GM23338 (cell line): ENCODE measurements around the gene CERS3. TPM values are rescaled to one million over a fixed set of nuclear protein-coding genes. Genes with fewer than 3 reads are reported as not detected.

Experiments used
- ATAC-seq: fragments of 200-7000 bp; cut with Tn5 transposase; 3 replicates; pipeline ENCODE4 v1.9.1; 2020
- DNase-seq: peaks from one replicate; pipeline ENCODE4 v3.0.0-alpha.2; 2015; ENCODE audit warnings: low spot score
- H2AFZ ChIP-seq: fragments of 200-600 bp; sonication (generic); 2 replicates; pipeline ENCODE4 v1.8.0; 2016; ENCODE audit warnings: antibody characterized with exemption, mild to moderate bottlenecking, moderate library complexity
- H3F3A ChIP-seq: fragments of 200-600 bp; sonication (generic); replicated peaks from 2 replicates; pipeline ENCODE4 v1.8.0; 2017; ENCODE audit warnings: antibody characterized with exemption, mixed run types, low read depth
- H3K27ac ChIP-seq: fragments of 200-600 bp; sonication (generic); 2 replicates; pipeline ENCODE4 v1.6.1; 2016; ENCODE audit warnings: low read depth
- H3K27me3 ChIP-seq: fragments of 200-600 bp; sonication (generic); 2 replicates; pipeline ENCODE4 v1.8.0; 2016; ENCODE audit warnings: mild to moderate bottlenecking, mixed run types, moderate library complexity; ENCODE audit not compliant: insufficient read depth
- H3K36me3 ChIP-seq: fragments of 200-600 bp; sonication (generic); 2 replicates; pipeline ENCODE4 v1.8.0; 2016; ENCODE audit warnings: mild to moderate bottlenecking; ENCODE audit not compliant: insufficient read depth
- H3K4me1 ChIP-seq: fragments of 200-600 bp; sonication (generic); 2 replicates; pipeline ENCODE4 v1.8.0; 2016; ENCODE audit warnings: mild to moderate bottlenecking, moderate library complexity; ENCODE audit not compliant: insufficient read depth
- H3K4me2 ChIP-seq: fragments of 200-600 bp; sonication (generic); 2 replicates; pipeline ENCODE4 v1.7.1; 2017; ENCODE audit warnings: mixed run types
- H3K4me3 ChIP-seq: fragments of 200-600 bp; sonication (generic); 2 replicates; pipeline ENCODE4 v1.6.1; 2016; ENCODE audit warnings: mixed run types
- H3K79me2 ChIP-seq: fragments of 200-600 bp; sonication (generic); replicated peaks from 2 replicates; pipeline ENCODE4 v1.8.0; 2017; ENCODE audit warnings: mild to moderate bottlenecking; ENCODE audit not compliant: insufficient read depth
- H3K9me2 ChIP-seq: fragments of 200-600 bp; sonication (generic); 2 replicates; pipeline ENCODE4 v1.8.0; 2017; ENCODE audit not compliant: insufficient read depth
- H4K20me1 ChIP-seq: fragments of 200-600 bp; sonication (generic); replicated peaks from 2 replicates; pipeline ENCODE4 v1.8.0; 2017; ENCODE audit warnings: mild to moderate bottlenecking; ENCODE audit not compliant: insufficient read depth
- H3K27ac Mint-ChIP-seq: 2 replicates; pipeline ENCODE4 v1.8.0; 2020; ENCODE audit warnings: inconsistent platforms, mild to moderate bottlenecking, moderate library complexity, mixed read lengths
- H3K27me3 Mint-ChIP-seq: 3 replicates; pipeline ENCODE4 v1.8.0; 2022; ENCODE audit warnings: low read depth, mild to moderate bottlenecking, moderate library complexity, mixed read lengths, inconsistent platforms; ENCODE audit not compliant: insufficient read depth, poor library complexity
- H3K36me3 Mint-ChIP-seq: 3 replicates; pipeline ENCODE4 v1.8.0; 2021; ENCODE audit warnings: low read depth, mild to moderate bottlenecking, inconsistent platforms, moderate library complexity, mixed read lengths
- H3K4me1 Mint-ChIP-seq: 3 replicates; pipeline ENCODE4 v1.8.0; 2020; ENCODE audit warnings: mild to moderate bottlenecking, inconsistent platforms, mixed read lengths
- H3K4me3 Mint-ChIP-seq: 3 replicates; pipeline ENCODE4 v1.8.0; 2021; ENCODE audit warnings: moderate library complexity, mild to moderate bottlenecking, inconsistent platforms, mixed read lengths
- H3K9me3 Mint-ChIP-seq: 3 replicates; pipeline ENCODE4 v1.8.0; 2020; ENCODE audit warnings: moderate library complexity, mild to moderate bottlenecking, inconsistent platforms, mixed read lengths
- CREB1 ChIP-seq: fragments of 250-450 bp; sonication (Bioruptor Pico); IDR thresholded peaks from 2 replicates; pipeline ENCODE4 v1.5.0; 2020; ENCODE audit warnings: low read depth, mild to moderate bottlenecking, moderate library complexity
- ETS1 ChIP-seq: IDR thresholded peaks from 2 replicates; pipeline ENCODE4 v1.6.1; 2016; ENCODE audit warnings: antibody characterized with exemption
- EZH2 ChIP-seq: fragments of 200-600 bp; sonication (generic); IDR thresholded peaks from one replicate; pipeline ENCODE4 v1.8.0; 2017; ENCODE audit warnings: antibody characterized with exemption, mild to moderate bottlenecking, low read depth; ENCODE audit not compliant: unreplicated experiment
- EZH2phosphoT487 ChIP-seq: fragments of 200-600 bp; sonication (generic); IDR thresholded peaks from one replicate; pipeline ENCODE4 v1.8.1; 2018; ENCODE audit warnings: antibody characterized with exemption; ENCODE audit not compliant: unreplicated experiment
- NANOG ChIP-seq: IDR thresholded peaks from 2 replicates; pipeline ENCODE4 v1.6.1; 2016; ENCODE audit warnings: antibody characterized with exemption, borderline replicate concordance
- POLR2AphosphoS5 ChIP-seq: IDR thresholded peaks from 2 replicates; pipeline ENCODE4 v1.6.1; 2016; ENCODE audit warnings: antibody characterized with exemption, low read depth
- REST ChIP-seq: IDR thresholded peaks from one replicate; pipeline ENCODE4 v1.6.1; 2018; ENCODE audit warnings: antibody characterized with exemption; ENCODE audit not compliant: unreplicated experiment
- STAT1 ChIP-seq: IDR thresholded peaks from one replicate; pipeline ENCODE4 v1.6.1; 2016; ENCODE audit warnings: antibody characterized with exemption; ENCODE audit not compliant: unreplicated experiment
- ZNF114 ChIP-seq: fragments of 250-450 bp; sonication (Bioruptor Pico); IDR thresholded peaks from 2 replicates; pipeline ENCODE4 v1.5.0; 2020; ENCODE audit warnings: mild to moderate bottlenecking, moderate library complexity
- ZNF331 ChIP-seq: fragments of 250-450 bp; sonication (Bioruptor Pico); IDR thresholded peaks from 2 replicates; pipeline ENCODE4 v1.5.0; 2020; ENCODE audit warnings: low read depth, mild to moderate bottlenecking, moderate library complexity
- polyA plus RNA-seq: library from polyadenylated mRNA; unstranded; fragments of >200 nt; fragmentation: Nextera tagmentation; extraction: Ambion mirVana; gene quantifications from 2 replicates; pipeline ENCODE4 v1.2.1, GENCODE V29; 2016
- total RNA-seq: library from RNA; depleted of rRNA; stranded (reverse); fragments of >200 nt; shearing (Covaris generic); gene quantifications from 2 replicates; pipeline ENCODE4 v1.2.3, GENCODE V29; 2014
- TF ChIP-seq, protein P1 (sequence below), 2 experiments: fragments of 200-600 bp in 1 of 2; sonication (generic) in 1 of 2; conservative IDR thresholded peaks; 2 replicates each; pipeline versions ENCODE4 v1.5.1 to v1.6.1; 2016 to 2017; ENCODE audit warnings: antibody characterized with exemption in 2 of 2, low read depth in 2 of 2, mild to moderate bottlenecking in 2 of 2, moderate library complexity in 1 of 2

The CERS3 gene
- total and polyA plus RNA-seq, 2 experiments from 2014 or later: 1.8 to 2.2 TPM

DNA sequence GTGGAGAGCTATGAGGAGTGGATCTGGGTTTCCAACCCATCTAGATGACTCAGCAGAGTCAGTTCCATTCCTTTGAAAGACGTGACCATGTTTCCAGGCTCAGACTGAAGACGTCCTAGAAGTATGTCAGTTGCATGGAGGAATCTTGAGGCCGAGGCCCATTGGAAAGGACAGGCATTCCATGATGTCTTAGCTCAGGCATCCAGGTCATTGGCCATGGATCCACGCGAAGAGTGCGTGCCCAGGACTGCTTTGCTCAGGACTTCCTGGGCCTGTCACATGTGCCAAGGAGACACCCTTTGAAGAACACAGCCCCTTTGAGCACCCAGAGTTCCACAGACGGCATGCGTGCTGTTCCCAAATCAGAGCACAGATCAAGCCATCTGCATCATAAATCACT, 94.7 kb downstream of the CERS3 start (continued):
- no peak for TF ChIP-seq ZNF331 (CRISPR knock-in tag)
- TF ChIP-seq ZNF114: no peak
- TF ChIP-seq EZH2: no peak

GRCh38 chr15:100433304-100433703, 95.4 kb downstream of the CERS3 start:
- no peak for TF ChIP-seq EZH2
- peaks cover 10% of the 10 kb centered on the region for H3K27me3 Mint-ChIP-seq
- H3K4me1 Mint-ChIP-seq: peaks cover 7% of the 10 kb centered on the region
- Histone ChIP-seq H4K20me1 (no peaks in the 10 kb centered on the region), H3F3A (no peaks in the 10 kb centered on the region), H3K27me3 (no peaks in the 10 kb centered on the region), H2AFZ (no peak overlapping the region), H3K27ac (no peak overlapping the region), H3K9me2 (0 out of 2 replicates have a peak, but pooled peaks cover 5% of the 10 kb centered on the region), H3K4me3 (no peak overlapping the region), H3K79me2 (no peaks in the 10 kb centered on the region), H3K4me1 (no peaks in the 10 kb centered on the region), H3K4me2 (no peak overlapping the region), H3K36me3 (no peaks in the 10 kb centered on the region)
- no peaks in the 10 kb centered on the region for H3K36me3 Mint-ChIP-seq
- no peak overlapping the region; the same call in 1 of the 2 replicates for H3K27ac Mint-ChIP-seq
- H3K4me3 Mint-ChIP-seq: no peak overlapping the region
- DNase-seq: no peak
- no peak for ATAC-seq
- peaks cover 2% of the 10 kb centered on the region; the same call in 1 of the 3 replicates for H3K9me3 Mint-ChIP-seq

DNA sequence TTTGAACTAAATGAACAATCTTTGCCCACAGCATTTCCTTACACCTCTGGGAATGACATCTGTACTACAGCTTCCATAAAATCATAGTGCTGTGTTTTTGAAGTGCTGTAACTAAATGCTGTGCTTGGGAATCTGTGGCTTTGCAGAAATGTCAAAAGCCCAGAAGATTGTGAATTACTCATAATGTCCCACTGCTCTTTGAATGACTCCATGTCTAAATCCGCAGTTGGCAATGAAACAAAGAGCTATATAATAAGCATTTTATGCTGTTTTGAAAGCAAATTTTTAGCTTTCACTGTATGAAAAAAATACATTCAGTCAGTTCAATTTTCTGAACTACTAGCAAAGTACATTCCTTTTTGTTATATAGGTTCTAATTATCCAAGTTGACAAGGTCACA, 98.3 kb downstream of the CERS3 start:
- Histone ChIP-seq H4K20me1 (no peaks in the 10 kb centered on the region), H3K27me3 (no peaks in the 10 kb centered on the region), H3K9me2 (0 out of 2 replicates have a peak, but pooled peaks cover 9% of the 10 kb centered on the region), H3K36me3 (no peaks in the 10 kb centered on the region), H3K4me1 (no peaks in the 10 kb centered on the region), H3K79me2 (no peaks in the 10 kb centered on the region), H3K4me2 (no peak overlapping the region), H3F3A (no peaks in the 10 kb centered on the region), H3K27ac (no peak overlapping the region), H2AFZ (no peak overlapping the region), H3K4me3 (no peak overlapping the region)
- Mint-ChIP-seq H3K9me3 (peaks cover 5% of the 10 kb centered on the region), H3K27me3 (peaks cover 10% of the 10 kb centered on the region), H3K36me3 (no peaks in the 10 kb centered on the region), H3K4me3 (no peak overlapping the region), H3K4me1 (peaks cover 7% of the 10 kb centered on the region), H3K27ac (no peak overlapping the region)
- DNase-seq (no peak), ATAC-seq (no peak)
- TF ChIP-seq NANOG (no peak), STAT1 (no peak), ETS1 (no peak), ZNF114 (no peak), POLR2AphosphoS5 (no peak), REST (no peak), EZH2 (no peak), CREB1 (CRISPR knock-in tag) (no peak), EZH2phosphoT487 (no peak)
- TF ChIP-seq, protein P1, sequence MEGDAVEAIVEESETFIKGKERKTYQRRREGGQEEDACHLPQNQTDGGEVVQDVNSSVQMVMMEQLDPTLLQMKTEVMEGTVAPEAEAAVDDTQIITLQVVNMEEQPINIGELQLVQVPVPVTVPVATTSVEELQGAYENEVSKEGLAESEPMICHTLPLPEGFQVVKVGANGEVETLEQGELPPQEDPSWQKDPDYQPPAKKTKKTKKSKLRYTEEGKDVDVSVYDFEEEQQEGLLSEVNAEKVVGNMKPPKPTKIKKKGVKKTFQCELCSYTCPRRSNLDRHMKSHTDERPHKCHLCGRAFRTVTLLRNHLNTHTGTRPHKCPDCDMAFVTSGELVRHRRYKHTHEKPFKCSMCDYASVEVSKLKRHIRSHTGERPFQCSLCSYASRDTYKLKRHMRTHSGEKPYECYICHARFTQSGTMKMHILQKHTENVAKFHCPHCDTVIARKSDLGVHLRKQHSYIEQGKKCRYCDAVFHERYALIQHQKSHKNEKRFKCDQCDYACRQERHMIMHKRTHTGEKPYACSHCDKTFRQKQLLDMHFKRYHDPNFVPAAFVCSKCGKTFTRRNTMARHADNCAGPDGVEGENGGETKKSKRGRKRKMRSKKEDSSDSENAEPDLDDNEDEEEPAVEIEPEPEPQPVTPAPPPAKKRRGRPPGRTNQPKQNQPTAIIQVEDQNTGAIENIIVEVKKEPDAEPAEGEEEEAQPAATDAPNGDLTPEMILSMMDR (conservative IDR thresholded peaks at IDR 0.05; ENCODE audit: low read depth in 2 of 2): no peak
